Measurements from ENCODE around the gene RNF169.

- no peak for TF ChIP-seq EP300 (IDR thresholded peaks at IDR 0.05)
- no peak for TF ChIP-seq POLR2A (IDR thresholded peaks at IDR 0.05)
Measured at GRCh38 chr11:74842967-74843366, 94.3 kb downstream of the RNF169 start.
